PC-3 (cell line): Measurements from ENCODE around the gene PLXNA2. TPM values are rescaled to one million over a fixed set of nuclear protein-coding genes. Genes with fewer than 3 reads are reported as not detected.

ENCODE experiments used
- ATAC-seq: fragments of 200-7000 bp; cut with Tn5 transposase; 2 replicates; pipeline ENCODE4 v1.9.1; 2020; ENCODE audit warnings: mild to moderate bottlenecking, moderate library complexity
- BruUV-seq: library from RNA; stranded (reverse); fragments of 400-500 nt; replicated peaks from 2 replicates; lab custom pipeline; 2021; lab: Mats Ljungman, UMichigan
- CTCF ChIA-PET: fragments of 300-600 bp; sonication (Branson Sonifier 250); formaldehyde crosslinking; loops from one replicate; lab custom pipeline; 2022; ENCODE audit warnings: antibody characterized with exemption; lab: Charles Lee
- POLR2A ChIA-PET: fragments of 300-600 bp; sonication (Branson Sonifier 250); formaldehyde crosslinking; loops from one replicate; lab custom pipeline; 2022; ENCODE audit warnings: antibody characterized with exemption; ENCODE audit not compliant: unreplicated experiment; lab: Charles Lee
- DNase-seq: peaks from one replicate; pipeline ENCODE4 v3.0.0-alpha.2; 2015
- H2AFZ ChIP-seq: fragments of 300-600 bp; sonication (generic); 2 replicates; pipeline ENCODE4 v1.6.0; 2016; ENCODE audit warnings: antibody characterized with exemption, low read length
- H3F3A ChIP-seq: fragments of 300-600 bp; sonication (generic); one replicate; pipeline ENCODE4 v1.6.0; 2017; ENCODE audit warnings: antibody characterized with exemption, low read length, control low read depth, mild to moderate bottlenecking; ENCODE audit not compliant: unreplicated experiment
- H3K27ac ChIP-seq: fragments of 300-600 bp; sonication (generic); 2 replicates; pipeline ENCODE4 v1.5.1; 2016; ENCODE audit warnings: mild to moderate bottlenecking, low read length
- H3K27me3 ChIP-seq: fragments of 300-600 bp; sonication (generic); 2 replicates; pipeline ENCODE4 v1.6.1; 2016; ENCODE audit warnings: low read length, mixed read lengths
- H3K36me3 ChIP-seq: fragments of 300-600 bp; sonication (generic); 2 replicates; pipeline ENCODE4 v1.6.1; 2016; ENCODE audit warnings: low read depth, mixed run types, low read length, mixed read lengths
- H3K4me1 ChIP-seq: fragments of 300-600 bp; sonication (generic); 2 replicates; pipeline ENCODE4 v1.5.1; 2016; ENCODE audit warnings: low read length; ENCODE audit not compliant: insufficient read depth
- H3K4me2 ChIP-seq: fragments of 300-600 bp; sonication (generic); 2 replicates; pipeline ENCODE4 v1.6.0; 2016; ENCODE audit warnings: low read length
- H3K4me3 ChIP-seq: fragments of 300-600 bp; sonication (generic); 2 replicates; pipeline ENCODE4 v1.5.1; 2016; ENCODE audit warnings: mild to moderate bottlenecking, low read length, mixed read lengths
- H3K79me2 ChIP-seq: fragments of 300-600 bp; sonication (generic); 2 replicates; pipeline ENCODE4 v1.6.1; 2017; ENCODE audit warnings: low read length, mixed read lengths
- H3K9ac ChIP-seq: fragments of 300-600 bp; sonication (generic); 2 replicates; pipeline ENCODE4 v1.6.0; 2016; ENCODE audit warnings: mild to moderate bottlenecking, low read length
- H3K9me2 ChIP-seq: fragments of 300-600 bp; sonication (generic); replicated peaks from 2 replicates; pipeline ENCODE4 v1.6.1; 2016; ENCODE audit warnings: mixed run types, low read length, mixed read lengths
- H3K9me3 ChIP-seq: fragments of 300-600 bp; sonication (generic); 2 replicates; pipeline ENCODE4 v1.6.1; 2016; ENCODE audit warnings: low read length, mixed read lengths
- H4K20me1 ChIP-seq: fragments of 300-600 bp; sonication (generic); 2 replicates; pipeline ENCODE4 v1.6.1; 2016; ENCODE audit warnings: low read length, mixed read lengths
- EZH2 ChIP-seq: fragments of 300-600 bp; sonication (generic); IDR thresholded peaks from one replicate; pipeline ENCODE4 v1.6.1; 2017; ENCODE audit warnings: antibody characterized with exemption, mild to moderate bottlenecking, low read length; ENCODE audit not compliant: unreplicated experiment
- intact Hi-C: fragments of 100-400 bp; cut with micrococcal nuclease; formaldehyde crosslinking; loops from 2 replicates; pipeline ENCODE4 v1.9.0; 2023
- total RNA-seq: library from RNA; depleted of rRNA; stranded (reverse); fragments of >200 nt; gene quantifications from 2 replicates; pipeline ENCODE4 v1.2.3, GENCODE V29; 2014
- TF ChIP-seq, protein P1 (sequence below): fragments of 300-600 bp; sonication (generic); conservative IDR thresholded peaks from 2 replicates; pipeline ENCODE4 v1.5.1; 2017; ENCODE audit warnings: antibody characterized with exemption, low read depth, mild to moderate bottlenecking, low read length

The PLXNA2 gene
- total RNA-seq, 1 experiment from 2014 or later: 16.2 TPM

DNA sequence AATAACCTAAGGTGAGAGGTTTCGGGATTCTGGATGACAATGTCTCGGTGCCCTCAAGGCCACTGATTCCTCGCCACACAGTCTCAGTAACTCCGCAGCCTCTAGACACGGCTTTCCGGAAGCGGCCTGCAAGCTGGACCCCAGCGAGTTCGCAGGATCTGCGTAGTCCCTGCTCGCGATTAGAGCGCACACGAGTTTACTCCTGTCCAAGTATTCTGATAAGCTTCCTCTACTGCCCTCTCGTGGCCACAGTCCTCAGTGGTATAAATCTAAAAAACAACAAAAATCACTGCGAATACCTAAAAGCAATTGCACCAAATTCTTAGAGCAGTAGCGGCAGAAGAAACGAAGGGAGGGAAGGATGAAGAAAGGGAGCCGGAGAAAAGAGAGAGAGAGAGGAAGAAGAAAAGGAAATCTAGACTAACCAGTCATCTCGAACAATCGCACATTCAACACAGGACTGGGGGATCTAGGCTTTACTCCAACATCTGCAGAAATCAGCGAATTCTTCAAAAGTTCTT lies 1.1 kb upstream of the PLXNA2 start:
- peak overlapping the region; percentile 20; the same call in 1 of the 2 replicates for H3K9ac ChIP-seq

DNA sequence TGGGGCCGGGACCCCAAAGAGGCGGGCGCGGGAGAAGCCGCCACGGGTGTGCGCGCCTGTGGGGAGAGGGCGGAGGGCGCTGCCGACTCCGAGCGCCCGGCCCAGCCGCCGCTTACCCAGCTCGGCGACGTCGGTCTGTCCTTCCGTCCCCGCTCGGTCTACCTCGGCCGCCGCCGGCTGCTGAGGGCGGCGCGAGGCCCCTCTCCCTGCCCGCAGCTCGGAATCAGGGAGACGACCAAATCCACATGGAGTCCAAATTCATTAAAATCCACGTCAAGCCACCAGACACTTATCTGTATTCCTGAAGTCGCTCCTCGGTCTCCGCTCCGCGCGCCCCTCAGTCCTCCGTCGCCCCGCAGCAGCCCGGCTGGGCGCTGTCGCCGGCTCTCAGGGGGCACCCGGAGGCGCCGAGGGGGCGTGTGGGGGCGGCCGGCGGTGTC lies 637 bp downstream of the PLXNA2 start:
- Histone ChIP-seq H4K20me1 (peaks cover 5% of the 10 kb centered on the region; the same call in 1 of the 2 replicates), H3K27ac (no peak overlapping the region), H3K4me1 (peaks cover 28% of the 10 kb centered on the region), H3F3A (no peaks in the 10 kb centered on the region), H3K9ac (peak overlapping the region; percentile 58), H3K9me3 (no peaks in the 10 kb centered on the region), H3K4me2 (peak overlapping the region; percentile 99), H3K79me2 (peaks cover 44% of the 10 kb centered on the region), H3K4me3 (peak overlapping the region; percentile 93), H2AFZ (peak overlapping the region; percentile 89), H3K9me2 (no peaks in the 10 kb centered on the region), H3K27me3 (no peaks in the 10 kb centered on the region), H3K36me3 (no peaks in the 10 kb centered on the region)
- ATAC-seq (peak; percentile 33), DNase-seq (peak; percentile 22)
- BruUV-seq: no TSS peak
- intact Hi-C loops: no loop called here
- ChIA-PET POLR2A (interaction anchor here (0.7 to 2.1 kb wide), 3 partner anchors 41 to 221 kb away, joined by 6 to 17 read pairs (median 14); no protein-coding TSS in a partner anchor), CTCF (interaction anchor here (0.7 to 4.9 kb wide), 9 partner anchors 16 to 1355 kb away, joined by 3 to 198 read pairs (median 4); no protein-coding TSS in a partner anchor)
- TF ChIP-seq, protein P1, sequence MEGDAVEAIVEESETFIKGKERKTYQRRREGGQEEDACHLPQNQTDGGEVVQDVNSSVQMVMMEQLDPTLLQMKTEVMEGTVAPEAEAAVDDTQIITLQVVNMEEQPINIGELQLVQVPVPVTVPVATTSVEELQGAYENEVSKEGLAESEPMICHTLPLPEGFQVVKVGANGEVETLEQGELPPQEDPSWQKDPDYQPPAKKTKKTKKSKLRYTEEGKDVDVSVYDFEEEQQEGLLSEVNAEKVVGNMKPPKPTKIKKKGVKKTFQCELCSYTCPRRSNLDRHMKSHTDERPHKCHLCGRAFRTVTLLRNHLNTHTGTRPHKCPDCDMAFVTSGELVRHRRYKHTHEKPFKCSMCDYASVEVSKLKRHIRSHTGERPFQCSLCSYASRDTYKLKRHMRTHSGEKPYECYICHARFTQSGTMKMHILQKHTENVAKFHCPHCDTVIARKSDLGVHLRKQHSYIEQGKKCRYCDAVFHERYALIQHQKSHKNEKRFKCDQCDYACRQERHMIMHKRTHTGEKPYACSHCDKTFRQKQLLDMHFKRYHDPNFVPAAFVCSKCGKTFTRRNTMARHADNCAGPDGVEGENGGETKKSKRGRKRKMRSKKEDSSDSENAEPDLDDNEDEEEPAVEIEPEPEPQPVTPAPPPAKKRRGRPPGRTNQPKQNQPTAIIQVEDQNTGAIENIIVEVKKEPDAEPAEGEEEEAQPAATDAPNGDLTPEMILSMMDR: no peak

More for the DNA sequence above, 1.1 kb upstream of the PLXNA2 start:
- H3K27me3 ChIP-seq: no peaks in the 10 kb centered on the region
- DNase-seq (peak; percentile 97), ATAC-seq (peak; percentile 53)
- H3K9me3 ChIP-seq: no peaks in the 10 kb centered on the region
- peak overlapping the region; percentile 89 for H2AFZ ChIP-seq
- H3K27ac ChIP-seq: no peak overlapping the region
- TF ChIP-seq, protein P1: peak; percentile 95
- no peak for TF ChIP-seq EZH2
- intact Hi-C loops: loop anchor here (1.0 to 5.0 kb wide), 5 partner anchors 113 to 962 kb away; no protein-coding TSS in a partner anchor
- peaks cover 37% of the 10 kb centered on the region for H3K79me2 ChIP-seq
- ChIA-PET CTCF (interaction anchor here (0.6 to 4.9 kb wide), 11 partner anchors 18 to 1188 kb away, joined by 3 to 198 read pairs (median 4); no protein-coding TSS in a partner anchor), POLR2A (interaction anchor here (0.5 to 0.7 kb wide), 2 partner anchors 621 to 1075 kb away, joined by 3 to 18 read pairs; no protein-coding TSS in a partner anchor)
- no peaks in the 10 kb centered on the region for H3F3A ChIP-seq
- BruUV-seq: no TSS peak
- peaks cover 22% of the 10 kb centered on the region for H3K4me1 ChIP-seq
- peak overlapping the region; percentile 93 for H3K4me3 ChIP-seq
- no peaks in the 10 kb centered on the region for H3K36me3 ChIP-seq
- H3K9me2 ChIP-seq: no peaks in the 10 kb centered on the region
- peak overlapping the region; percentile 99 for H3K4me2 ChIP-seq
- H4K20me1 ChIP-seq: peaks cover 5% of the 10 kb centered on the region; the same call in 1 of the 2 replicates

DNA sequence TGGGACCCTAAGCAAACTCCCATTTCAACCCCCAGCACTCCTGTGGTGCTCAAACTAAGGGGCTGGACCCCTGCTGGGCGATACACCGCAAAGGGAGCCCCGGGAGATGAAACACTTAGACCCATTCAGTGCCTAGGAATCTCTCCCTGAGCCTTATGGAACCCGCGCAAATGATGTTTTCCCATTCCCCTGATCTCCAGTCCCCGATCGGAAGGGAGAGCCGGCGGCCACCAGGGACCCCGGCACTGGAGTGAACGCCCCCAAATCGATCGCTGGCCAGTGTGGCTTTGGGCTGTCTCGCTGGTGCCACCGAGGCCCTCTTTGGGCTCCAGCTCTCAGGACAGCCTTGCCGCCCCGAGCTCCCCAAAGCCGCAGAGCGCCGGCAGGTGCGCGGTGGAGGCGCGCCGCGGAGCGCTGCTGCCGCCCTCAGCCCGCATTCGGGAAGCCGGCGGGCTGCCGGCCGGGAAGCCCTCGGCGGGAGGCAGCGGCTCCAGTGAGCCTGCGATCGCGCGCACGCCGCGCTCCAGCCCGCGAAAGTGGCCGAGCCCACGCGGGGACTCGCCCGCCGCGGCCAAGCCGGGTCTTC lies 1.1 kb downstream of the PLXNA2 start:
- CTCF ChIA-PET: interaction anchor here (0.6 to 4.9 kb wide), 10 partner anchors 40 to 1354 kb away, joined by 3 to 198 read pairs (median 4); no protein-coding TSS in a partner anchor
- H3K4me1 ChIP-seq: peaks cover 28% of the 10 kb centered on the region
- DNase-seq: peak; percentile 68

More for the DNA sequence above, 1.1 kb downstream of the PLXNA2 start:
- Histone ChIP-seq H3K27ac (no peak overlapping the region), H2AFZ (peak overlapping the region; percentile 89), H3K79me2 (peaks cover 49% of the 10 kb centered on the region), H3K36me3 (no peaks in the 10 kb centered on the region), H3K9me2 (no peaks in the 10 kb centered on the region), H4K20me1 (peaks cover 5% of the 10 kb centered on the region; the same call in 1 of the 2 replicates), H3K27me3 (no peaks in the 10 kb centered on the region), H3K4me2 (peak overlapping the region; percentile 99), H3K9ac (peak overlapping the region; percentile 58), H3K9me3 (no peaks in the 10 kb centered on the region), H3F3A (no peaks in the 10 kb centered on the region), H3K4me3 (peak overlapping the region; percentile 93)
- peak; percentile 44 for ATAC-seq
- POLR2A ChIA-PET: interaction anchor here (2.1 kb wide), 1 partner anchor 40 kb away, joined by 14 read pairs; no protein-coding TSS in a partner anchor
- intact Hi-C loops: no loop called here
- TF ChIP-seq, protein P1: peak; percentile 42; the same call in 1 of the 2 replicates
- no peak for TF ChIP-seq EZH2
- no TSS peak for BruUV-seq
